ENCODE results near the gene COL23A1.

COL23A1 gene

DNA sequence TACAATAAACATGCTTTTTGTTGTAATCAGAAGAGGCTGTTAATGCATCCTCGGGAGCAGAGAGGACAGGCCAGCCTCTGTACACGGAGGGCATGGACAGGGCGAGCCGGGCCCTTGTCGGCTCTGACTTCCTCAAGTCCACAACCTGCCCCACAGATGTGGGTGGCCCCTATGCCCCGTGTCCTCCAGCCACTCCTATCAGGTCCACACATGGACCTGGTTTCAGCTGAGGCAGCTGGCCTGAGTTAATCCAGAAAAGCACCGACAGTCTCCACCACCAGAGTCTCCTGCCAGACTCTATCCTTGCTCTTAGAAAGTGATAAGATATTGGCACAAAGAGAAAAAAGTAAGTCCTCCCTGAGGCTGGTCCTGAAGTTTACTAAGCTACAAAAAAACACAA is 305.2 kb downstream of the COL23A1 start:
- H3K4me1 ChIP-seq (ENCODE audit: control insufficient read depth, low read depth, low read length) = no peaks in the 10 kb centered on the region
- no peak overlapping the region for H3K4ac ChIP-seq (ENCODE audit: low read depth, low read length)
- H3K4me3 ChIP-seq (ENCODE audit: low read length) = no peak overlapping the region
- no peak overlapping the region for H4K8ac ChIP-seq (ENCODE audit: low read depth, low read length)
- no peak overlapping the region for H2AK5ac ChIP-seq (ENCODE audit: low read length)
- no peak overlapping the region for H2BK120ac ChIP-seq (ENCODE audit: low read depth, low read length)
- H3K4me2 ChIP-seq (ENCODE audit: low read length) = no peak overlapping the region
- no CpG with 5 or more reads among the region's 7 CpGs for WGBS (ENCODE audit: extremely low coverage, insufficient coverage, low lambda C conversion rate)
- no peak overlapping the region for H3K9ac ChIP-seq (ENCODE audit: low read length)
- no peak for DNase-seq
- no peaks in the 10 kb centered on the region for H3K79me2 ChIP-seq (ENCODE audit: control insufficient read depth, insufficient read depth, low read length)
- no peaks in the 10 kb centered on the region for H3K36me3 ChIP-seq (ENCODE audit: control insufficient read depth, insufficient read depth, low read length)
- H4K5ac ChIP-seq (ENCODE audit: low read length) = no peak overlapping the region
- no peak overlapping the region for H3K27ac ChIP-seq (ENCODE audit: low read depth, low read length)
- no peak overlapping the region for H3K23ac ChIP-seq (ENCODE audit: low read length)
- H3K79me1 ChIP-seq (ENCODE audit: low read length) = no peaks in the 10 kb centered on the region
- H3K56ac ChIP-seq (ENCODE audit: low read length) = no peak overlapping the region
- no peaks in the 10 kb centered on the region for H3K27me3 ChIP-seq (ENCODE audit: insufficient read depth, low read length, poor library complexity)
- no peak overlapping the region for H2BK15ac ChIP-seq (replicated peaks; ENCODE audit: low read depth)
- no peak overlapping the region for H2BK5ac ChIP-seq (ENCODE audit: low read length)
- no peak overlapping the region for H3K18ac ChIP-seq (ENCODE audit: low read length)

DNA sequence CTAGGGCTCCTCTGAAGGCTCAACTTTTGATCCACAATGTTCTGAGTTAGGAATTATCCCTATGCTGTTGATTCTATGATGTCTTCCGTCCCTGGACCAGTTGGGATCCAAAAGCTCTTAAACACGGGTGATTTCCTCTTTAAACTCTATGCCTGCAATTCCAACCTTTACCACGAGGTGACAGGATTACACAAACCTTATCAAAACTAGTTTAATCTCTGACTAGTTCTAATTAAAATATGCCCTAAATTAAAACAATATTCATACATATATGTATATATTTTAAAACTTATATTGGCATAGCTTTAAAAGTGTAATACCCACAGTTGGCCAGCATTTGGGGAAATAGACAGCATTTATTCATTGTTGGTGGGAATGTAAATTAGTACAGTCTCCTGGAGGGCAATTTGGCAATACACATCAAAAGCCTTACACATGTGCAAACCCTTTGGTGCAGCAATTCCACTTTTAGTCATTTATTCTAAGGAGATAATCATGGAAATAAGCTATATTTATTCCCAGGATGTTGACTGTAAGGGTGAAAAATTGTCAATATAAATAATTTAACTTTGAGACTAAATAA is 306.0 kb downstream of the COL23A1 start:
- H3K36me3 ChIP-seq (ENCODE audit: control insufficient read depth, insufficient read depth, low read length) = no peaks in the 10 kb centered on the region
- no peak overlapping the region for H4K8ac ChIP-seq (ENCODE audit: low read depth, low read length)
- H2AK5ac ChIP-seq (ENCODE audit: low read length) = no peak overlapping the region
- no peaks in the 10 kb centered on the region for H3K79me2 ChIP-seq (ENCODE audit: control insufficient read depth, insufficient read depth, low read length)
- peak; percentile 52 for DNase-seq
- no peaks in the 10 kb centered on the region for H3K4me1 ChIP-seq (ENCODE audit: control insufficient read depth, low read depth, low read length)
- no peak overlapping the region for H3K4me2 ChIP-seq (ENCODE audit: low read length)
- H2BK120ac ChIP-seq (ENCODE audit: low read depth, low read length) = no peak overlapping the region
- no peak overlapping the region for H3K9ac ChIP-seq (ENCODE audit: low read length)
- no peak overlapping the region for H3K23ac ChIP-seq (ENCODE audit: low read length)
- no peaks in the 10 kb centered on the region for H3K27me3 ChIP-seq (ENCODE audit: insufficient read depth, low read length, poor library complexity)
- H2BK15ac ChIP-seq (replicated peaks; ENCODE audit: low read depth) = no peak overlapping the region
- H3K56ac ChIP-seq (ENCODE audit: low read length) = no peak overlapping the region
- no peak overlapping the region for H3K4me3 ChIP-seq (ENCODE audit: low read length)
- H3K18ac ChIP-seq (ENCODE audit: low read length) = no peak overlapping the region
- H2BK5ac ChIP-seq (ENCODE audit: low read length) = no peak overlapping the region
- no peak overlapping the region for H4K5ac ChIP-seq (ENCODE audit: low read length)
- WGBS (ENCODE audit: extremely low coverage, insufficient coverage, low lambda C conversion rate) = no CpG with 5 or more reads among the region's 3 CpGs
- H3K4ac ChIP-seq (ENCODE audit: low read depth, low read length) = no peak overlapping the region
- no peak overlapping the region for H3K27ac ChIP-seq (ENCODE audit: low read depth, low read length)
- H3K79me1 ChIP-seq (ENCODE audit: low read length) = no peaks in the 10 kb centered on the region

DNA sequence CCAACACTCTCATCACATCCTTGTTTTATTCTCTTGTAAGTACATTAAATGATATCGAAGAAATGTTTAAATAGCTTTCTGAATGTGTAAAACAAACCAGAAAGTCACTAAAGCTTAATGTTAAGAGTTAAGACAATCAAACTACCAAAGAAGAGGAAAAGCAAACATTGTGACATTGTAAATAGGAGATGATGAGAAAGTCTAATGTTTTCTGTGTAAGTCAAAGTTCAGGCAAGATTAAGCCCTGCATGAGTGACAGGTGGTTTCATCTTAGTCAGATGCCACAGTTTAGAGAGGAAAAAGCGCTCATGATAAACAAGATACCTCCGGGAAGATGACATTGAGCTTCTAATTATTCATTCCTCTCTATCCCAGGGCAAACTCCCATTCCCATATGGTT is 306.7 kb downstream of the COL23A1 start:
- Histone ChIP-seq H3K4me1 (ENCODE audit: control insufficient read depth, low read depth, low read length) (no peaks in the 10 kb centered on the region), H3K18ac (ENCODE audit: low read length) (no peak overlapping the region), H3K56ac (ENCODE audit: low read length) (no peak overlapping the region), H2BK5ac (ENCODE audit: low read length) (no peak overlapping the region), H2AK5ac (ENCODE audit: low read length) (no peak overlapping the region), H3K4me3 (ENCODE audit: low read length) (no peak overlapping the region), H3K27ac (ENCODE audit: low read depth, low read length) (no peak overlapping the region), H3K9ac (ENCODE audit: low read length) (no peak overlapping the region), H4K5ac (ENCODE audit: low read length) (no peak overlapping the region), H2BK120ac (ENCODE audit: low read depth, low read length) (no peak overlapping the region), H3K36me3 (ENCODE audit: control insufficient read depth, insufficient read depth, low read length) (no peaks in the 10 kb centered on the region), H3K79me1 (ENCODE audit: low read length) (no peaks in the 10 kb centered on the region), H3K27me3 (ENCODE audit: insufficient read depth, low read length, poor library complexity) (no peaks in the 10 kb centered on the region), H3K79me2 (ENCODE audit: control insufficient read depth, insufficient read depth, low read length) (no peaks in the 10 kb centered on the region), H4K8ac (ENCODE audit: low read depth, low read length) (no peak overlapping the region), H3K4ac (ENCODE audit: low read depth, low read length) (no peak overlapping the region), H2BK15ac (replicated peaks; ENCODE audit: low read depth) (no peak overlapping the region), H3K23ac (ENCODE audit: low read length) (no peak overlapping the region), H3K4me2 (ENCODE audit: low read length) (no peak overlapping the region)
- no CpG with 5 or more reads among the region's 3 CpGs for WGBS (ENCODE audit: extremely low coverage, insufficient coverage, low lambda C conversion rate)
- no peak for DNase-seq

DNA sequence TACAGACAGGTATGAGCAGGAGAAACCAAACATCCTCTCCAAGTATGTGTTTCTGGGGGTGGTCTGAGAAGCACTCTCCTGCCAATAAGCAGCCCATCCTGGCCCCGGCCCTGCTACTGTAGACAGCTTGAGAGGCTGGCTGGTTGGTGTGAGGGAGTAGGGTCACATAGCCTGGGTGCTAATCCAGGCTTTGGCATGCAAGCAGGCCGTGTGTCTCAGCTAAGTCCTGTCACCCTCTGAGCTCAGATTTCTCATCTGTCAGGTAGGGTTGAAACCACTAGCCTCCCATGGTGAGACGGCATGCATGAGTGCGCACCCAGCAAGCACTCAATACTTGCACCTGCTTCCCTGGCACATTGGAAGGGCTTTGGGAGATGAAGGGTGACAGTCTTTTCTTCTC is 307.8 kb downstream of the COL23A1 start:
- WGBS (ENCODE audit: extremely low coverage, insufficient coverage, low lambda C conversion rate) = no CpG with 5 or more reads among the region's 4 CpGs
- no peaks in the 10 kb centered on the region for H3K4me1 ChIP-seq (ENCODE audit: control insufficient read depth, low read depth, low read length)
- no peak overlapping the region for H3K56ac ChIP-seq (ENCODE audit: low read length)
- no peak overlapping the region for H3K4me2 ChIP-seq (ENCODE audit: low read length)
- no peak overlapping the region for H3K23ac ChIP-seq (ENCODE audit: low read length)
- no peak for DNase-seq
- H3K27ac ChIP-seq (ENCODE audit: low read depth, low read length) = no peak overlapping the region
- H3K9ac ChIP-seq (ENCODE audit: low read length) = no peak overlapping the region
- H4K8ac ChIP-seq (ENCODE audit: low read depth, low read length) = no peak overlapping the region
- H2AK5ac ChIP-seq (ENCODE audit: low read length) = no peak overlapping the region
- no peak overlapping the region for H3K4me3 ChIP-seq (ENCODE audit: low read length)
- H3K79me2 ChIP-seq (ENCODE audit: control insufficient read depth, insufficient read depth, low read length) = no peaks in the 10 kb centered on the region
- H3K18ac ChIP-seq (ENCODE audit: low read length) = no peak overlapping the region
- H2BK120ac ChIP-seq (ENCODE audit: low read depth, low read length) = no peak overlapping the region
- no peak overlapping the region for H4K5ac ChIP-seq (ENCODE audit: low read length)
- no peaks in the 10 kb centered on the region for H3K27me3 ChIP-seq (ENCODE audit: insufficient read depth, low read length, poor library complexity)
- H2BK15ac ChIP-seq (replicated peaks; ENCODE audit: low read depth) = no peak overlapping the region
- no peak overlapping the region for H3K4ac ChIP-seq (ENCODE audit: low read depth, low read length)
- no peak overlapping the region for H2BK5ac ChIP-seq (ENCODE audit: low read length)
- no peaks in the 10 kb centered on the region for H3K36me3 ChIP-seq (ENCODE audit: control insufficient read depth, insufficient read depth, low read length)
- H3K79me1 ChIP-seq (ENCODE audit: low read length) = no peaks in the 10 kb centered on the region

DNA sequence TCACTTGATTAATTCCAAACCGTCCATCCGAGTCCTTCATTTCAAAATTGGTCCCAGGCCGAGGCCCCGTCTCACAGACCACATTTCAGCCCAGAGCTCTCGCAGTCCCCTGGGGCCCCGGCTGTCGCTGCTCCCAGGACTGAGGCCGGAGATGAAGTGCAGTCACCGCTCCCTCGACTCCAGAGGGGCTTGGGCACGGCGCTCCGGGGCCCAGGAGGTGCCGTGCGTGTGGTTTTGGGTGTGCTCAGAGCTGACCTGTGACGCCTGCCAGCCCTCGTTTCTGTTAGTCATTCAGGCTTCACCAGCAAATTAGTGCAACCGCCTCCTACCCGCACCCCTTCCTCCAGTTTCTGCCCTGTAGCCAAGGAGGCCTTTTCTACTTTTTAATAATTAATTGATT is 308.9 kb downstream of the COL23A1 start:
- Histone ChIP-seq H3K79me2 (ENCODE audit: control insufficient read depth, insufficient read depth, low read length) (no peaks in the 10 kb centered on the region), H2BK5ac (ENCODE audit: low read length) (no peak overlapping the region), H3K18ac (ENCODE audit: low read length) (no peak overlapping the region), H2BK120ac (ENCODE audit: low read depth, low read length) (no peak overlapping the region), H2BK15ac (replicated peaks; ENCODE audit: low read depth) (no peak overlapping the region), H3K9ac (ENCODE audit: low read length) (no peak overlapping the region), H3K4me2 (ENCODE audit: low read length) (no peak overlapping the region), H3K23ac (ENCODE audit: low read length) (no peak overlapping the region), H3K27me3 (ENCODE audit: insufficient read depth, low read length, poor library complexity) (no peaks in the 10 kb centered on the region), H3K4me3 (ENCODE audit: low read length) (no peak overlapping the region), H2AK5ac (ENCODE audit: low read length) (no peak overlapping the region), H4K8ac (ENCODE audit: low read depth, low read length) (no peak overlapping the region), H3K36me3 (ENCODE audit: control insufficient read depth, insufficient read depth, low read length) (no peaks in the 10 kb centered on the region), H3K4me1 (ENCODE audit: control insufficient read depth, low read depth, low read length) (no peaks in the 10 kb centered on the region), H3K79me1 (ENCODE audit: low read length) (no peaks in the 10 kb centered on the region), H4K5ac (ENCODE audit: low read length) (no peak overlapping the region), H3K4ac (ENCODE audit: low read depth, low read length) (no peak overlapping the region), H3K56ac (ENCODE audit: low read length) (no peak overlapping the region), H3K27ac (ENCODE audit: low read depth, low read length) (no peak overlapping the region)
- DNase-seq = no peak
- WGBS (ENCODE audit: extremely low coverage, insufficient coverage, low lambda C conversion rate) = no CpG with 5 or more reads among the region's 19 CpGs

DNA sequence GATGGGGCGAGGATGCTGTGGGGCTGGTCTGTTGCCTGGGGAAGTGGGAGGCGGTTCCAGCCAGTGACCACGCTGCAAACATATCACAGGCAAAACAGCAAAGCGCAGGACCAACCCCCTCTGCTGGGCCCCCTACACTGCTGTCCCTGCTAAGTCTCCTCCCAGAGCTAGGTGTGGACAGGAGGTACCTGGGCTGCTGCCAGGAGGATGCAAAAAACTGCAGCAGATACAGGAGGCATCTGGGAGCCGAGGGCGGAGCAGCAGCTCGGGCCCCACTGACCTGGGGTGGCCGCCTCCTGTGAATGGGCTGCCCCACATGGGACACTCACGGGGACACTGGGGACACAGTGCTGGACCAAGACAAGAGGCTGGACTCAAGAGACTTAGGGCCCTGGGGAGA is 309.6 kb downstream of the COL23A1 start:
- Histone ChIP-seq H3K36me3 (ENCODE audit: control insufficient read depth, insufficient read depth, low read length) (no peaks in the 10 kb centered on the region), H3K56ac (ENCODE audit: low read length) (no peak overlapping the region), H3K4ac (ENCODE audit: low read depth, low read length) (no peak overlapping the region), H3K27me3 (ENCODE audit: insufficient read depth, low read length, poor library complexity) (no peaks in the 10 kb centered on the region), H3K18ac (ENCODE audit: low read length) (no peak overlapping the region), H3K4me1 (ENCODE audit: control insufficient read depth, low read depth, low read length) (no peaks in the 10 kb centered on the region), H3K79me2 (ENCODE audit: control insufficient read depth, insufficient read depth, low read length) (no peaks in the 10 kb centered on the region), H3K9ac (ENCODE audit: low read length) (no peak overlapping the region), H3K4me2 (ENCODE audit: low read length) (no peak overlapping the region), H2BK15ac (replicated peaks; ENCODE audit: low read depth) (no peak overlapping the region), H2BK120ac (ENCODE audit: low read depth, low read length) (no peak overlapping the region), H3K4me3 (ENCODE audit: low read length) (no peak overlapping the region), H4K8ac (ENCODE audit: low read depth, low read length) (no peak overlapping the region), H3K27ac (ENCODE audit: low read depth, low read length) (no peak overlapping the region), H2AK5ac (ENCODE audit: low read length) (no peak overlapping the region), H4K5ac (ENCODE audit: low read length) (no peak overlapping the region), H3K79me1 (ENCODE audit: low read length) (no peaks in the 10 kb centered on the region), H2BK5ac (ENCODE audit: low read length) (no peak overlapping the region), H3K23ac (ENCODE audit: low read length) (no peak overlapping the region)
- DNase-seq = no peak
- no CpG with 5 or more reads among the region's 9 CpGs for WGBS (ENCODE audit: extremely low coverage, insufficient coverage, low lambda C conversion rate)

Measured in mesendoderm (in vitro differentiated cells).